GM10266 (cell line): Measurements from ENCODE around the gene ST14.

ENCODE experiments used
- DNase-seq: peaks from one replicate; pipeline ENCODE4 v3.0.0; 2012; ENCODE audit errors: extremely low spot score
- CTCF ChIP-seq: IDR thresholded peaks from 2 replicates; pipeline ENCODE4 v1.5.1; 2012; ENCODE audit warnings: mild to moderate bottlenecking, low read depth; ENCODE audit not compliant: control insufficient read depth, insufficient read depth; ENCODE audit errors: missing control alignments

Gene ST14

DNA sequence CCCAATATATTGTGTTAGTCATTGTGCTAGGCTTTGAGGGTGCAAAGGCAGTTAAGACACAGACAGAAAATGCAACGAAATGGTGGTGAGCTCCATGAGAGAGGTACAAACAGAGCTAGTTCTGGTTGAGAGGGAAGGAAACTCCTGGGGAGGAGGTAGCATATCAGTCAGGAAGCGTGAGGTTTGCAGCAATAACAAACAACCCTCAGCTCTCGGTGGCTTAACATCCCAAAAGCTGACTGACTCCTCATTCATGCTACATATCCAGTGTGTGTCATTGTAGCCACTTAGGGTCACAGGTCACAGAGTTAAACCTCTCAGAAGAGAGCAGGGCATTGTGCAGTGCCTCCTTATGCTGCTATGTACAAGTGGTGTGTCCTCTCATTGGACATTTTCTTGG is 1.7 kb upstream of the ST14 start:
- no peak for DNase-seq
- TF ChIP-seq CTCF: no peak

DNA sequence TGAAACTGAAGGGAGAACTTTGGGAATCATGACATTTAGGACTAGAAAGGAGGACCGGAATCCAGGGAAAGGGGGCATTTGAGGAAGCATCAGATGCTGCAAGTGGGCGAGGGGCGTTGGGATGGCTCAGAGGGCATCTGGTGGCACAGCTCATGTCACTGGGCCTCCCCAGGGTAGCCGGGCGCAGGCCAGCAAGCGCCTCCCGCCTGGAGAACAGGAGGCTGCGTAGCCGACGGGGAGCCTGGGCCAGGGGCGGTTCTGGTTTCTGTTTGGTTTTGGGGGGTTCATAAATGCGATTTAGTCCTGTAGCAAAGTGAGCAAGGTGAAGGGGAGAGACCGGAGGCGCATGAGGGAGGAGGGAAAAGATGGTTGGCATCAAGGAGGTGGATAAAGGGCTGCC is 443 bp upstream of the ST14 start:
- TF ChIP-seq CTCF: no peak
- DNase-seq: no peak

DNA sequence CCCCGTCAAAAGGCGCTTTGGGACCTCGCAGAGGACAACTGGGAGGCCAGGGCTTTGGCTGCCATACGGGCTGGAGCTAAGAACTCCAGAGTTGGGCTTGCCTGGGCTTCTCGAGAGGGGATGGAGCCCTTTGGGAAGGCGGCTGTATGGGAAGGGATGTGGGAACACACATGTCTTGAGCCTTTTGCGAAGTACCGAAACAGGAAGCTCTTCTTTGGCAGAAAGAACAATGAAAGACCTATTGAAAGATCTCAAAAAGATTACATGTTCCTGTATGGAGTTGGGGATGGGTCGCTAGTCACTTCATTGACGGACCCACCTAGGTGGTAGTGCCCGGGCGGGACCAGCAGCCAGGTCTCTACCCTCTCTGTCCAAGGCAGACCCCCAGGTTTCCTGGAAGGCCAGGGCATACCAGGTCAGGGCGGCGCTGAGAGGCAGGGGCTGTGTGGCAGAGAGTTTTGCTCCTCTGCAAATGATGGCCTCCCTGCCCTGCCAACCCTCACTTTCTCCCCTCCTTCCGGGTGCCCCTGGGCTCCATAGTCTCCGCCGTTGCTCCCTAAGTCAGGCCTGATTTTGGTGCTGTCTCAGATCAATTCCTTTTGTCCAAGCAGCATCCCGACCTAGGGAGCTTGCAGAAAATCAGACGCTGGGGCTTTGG is 1.0 kb downstream of the ST14 start:
- no peak for TF ChIP-seq CTCF
- DNase-seq: no peak

DNA sequence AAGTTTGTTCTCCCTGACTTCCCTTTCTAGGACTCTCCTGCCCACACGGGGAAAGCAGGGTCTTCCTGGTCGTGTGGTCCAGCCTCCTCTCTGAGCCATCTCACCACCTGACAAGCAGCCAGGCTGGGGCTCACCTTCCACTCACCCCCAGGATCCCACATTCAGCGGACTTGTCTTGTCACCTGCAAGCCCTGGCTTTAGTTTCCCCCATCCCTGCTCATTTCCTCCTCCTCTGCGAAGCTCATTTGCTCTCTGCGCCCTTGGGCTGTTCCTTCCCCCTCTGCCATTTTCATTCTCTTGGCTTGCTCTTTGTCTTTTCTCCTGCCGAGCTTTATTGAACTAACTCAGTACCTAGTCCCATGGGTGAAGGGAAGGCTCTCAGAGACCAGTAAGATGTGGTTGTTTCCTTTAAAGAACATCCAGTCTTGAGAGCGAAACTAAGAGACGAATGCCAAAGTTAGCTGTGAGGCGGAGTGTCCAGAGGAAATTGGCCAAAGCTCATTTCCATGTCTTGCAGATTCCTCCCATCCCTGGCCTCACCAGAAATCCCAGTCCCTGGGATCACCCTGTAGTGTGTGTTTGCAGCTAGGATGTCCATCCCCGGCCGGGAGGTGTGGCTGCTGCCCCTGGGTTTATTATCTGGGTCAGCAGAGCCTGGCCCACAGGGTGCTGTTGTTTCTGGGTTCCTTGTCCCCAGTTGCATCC is 2.0 kb downstream of the ST14 start:
- TF ChIP-seq CTCF: no peak
- no peak for DNase-seq

DNA sequence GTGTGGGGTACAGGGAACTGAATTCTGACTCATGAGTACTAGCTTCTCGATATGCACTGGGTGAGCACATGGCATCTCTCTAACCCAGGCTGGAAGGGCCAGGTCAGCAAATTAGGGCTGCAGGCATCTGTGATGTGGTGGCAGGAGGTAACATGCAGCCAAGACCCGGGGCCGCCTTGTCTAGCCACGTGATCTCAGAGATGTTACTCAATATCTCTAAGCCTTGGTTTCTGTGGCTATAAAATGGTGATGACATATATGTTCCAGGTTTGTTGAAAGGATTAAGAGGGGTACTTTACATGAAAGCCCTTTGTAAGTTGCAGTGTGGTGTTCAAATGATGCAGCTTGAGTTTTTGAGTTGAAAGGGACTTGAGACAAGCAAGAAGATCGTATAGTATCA is 3.2 kb downstream of the ST14 start:
- TF ChIP-seq CTCF: no peak
- no peak for DNase-seq

GRCh38 chr11:130163346-130164220 is 4.0 kb downstream of the ST14 start:
- no peak for DNase-seq
- no peak for TF ChIP-seq CTCF
